SHP77 treated with DMSO at 0.1 percent for 48 hours (cell line): ENCODE measurements around the gene UPK3A.
"Not testable (repeated sequence)": the region's sequence is repeated elsewhere in the genome, so short reads cannot be mapped to it uniquely, and the experiment has no call there.

ENCODE experiments used
- DNase-seq: peaks from one replicate; lab custom pipeline; 2025; lab: John Stamatoyannopoulos, UW

Gene UPK3A

DNA sequence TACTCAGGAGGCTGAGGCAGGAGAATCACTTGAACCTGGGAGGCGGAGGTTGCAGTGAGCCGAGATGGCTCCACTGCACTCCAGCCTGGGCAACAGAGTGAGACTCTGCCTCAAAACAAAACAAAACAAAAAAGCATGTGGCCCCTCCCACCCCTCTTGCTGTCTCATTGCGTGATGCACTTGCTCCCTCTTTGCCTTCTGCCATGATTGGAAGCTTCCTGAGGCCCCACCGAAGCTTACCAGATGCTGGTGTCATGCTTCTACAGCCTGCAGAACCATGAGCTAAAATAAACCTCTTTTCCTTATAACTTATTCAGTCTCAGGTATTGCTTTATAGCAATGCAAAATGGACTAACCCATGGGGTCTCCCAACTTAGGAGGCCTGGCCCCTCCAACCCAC is 26.8 kb upstream of the UPK3A start:
- not testable (repeated sequence) for DNase-seq

DNA sequence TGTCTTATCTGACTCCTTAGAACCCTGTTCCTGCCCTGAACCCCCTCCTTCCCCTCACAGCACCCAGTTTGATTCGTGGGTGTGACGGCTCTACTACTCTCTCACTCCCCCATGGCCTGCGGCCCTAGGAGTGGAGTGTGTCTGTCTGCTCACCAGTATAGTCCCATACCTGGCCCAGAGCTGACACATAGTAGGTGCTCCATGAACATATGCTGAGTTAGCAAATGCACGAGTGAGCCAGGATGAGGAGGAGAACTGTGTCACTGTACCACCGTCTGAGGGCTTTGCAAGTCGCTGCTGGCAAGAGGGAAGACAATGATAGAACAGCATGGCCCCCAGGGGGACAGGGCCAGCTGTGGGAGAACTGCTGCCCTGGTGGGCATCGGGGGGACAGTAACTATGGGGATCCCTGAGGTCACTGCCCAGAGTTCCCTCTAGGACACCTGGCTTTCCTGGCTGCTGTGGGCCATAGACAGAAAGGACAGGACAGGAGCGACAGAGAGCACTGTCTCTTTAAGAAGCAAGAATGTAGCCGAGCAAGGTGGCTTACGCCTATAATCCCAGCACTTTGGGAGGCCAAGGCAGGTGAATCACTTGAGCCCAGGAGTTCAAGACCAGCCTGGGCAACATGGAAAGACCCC is 24.9 kb upstream of the UPK3A start:
- no peak for DNase-seq

DNA sequence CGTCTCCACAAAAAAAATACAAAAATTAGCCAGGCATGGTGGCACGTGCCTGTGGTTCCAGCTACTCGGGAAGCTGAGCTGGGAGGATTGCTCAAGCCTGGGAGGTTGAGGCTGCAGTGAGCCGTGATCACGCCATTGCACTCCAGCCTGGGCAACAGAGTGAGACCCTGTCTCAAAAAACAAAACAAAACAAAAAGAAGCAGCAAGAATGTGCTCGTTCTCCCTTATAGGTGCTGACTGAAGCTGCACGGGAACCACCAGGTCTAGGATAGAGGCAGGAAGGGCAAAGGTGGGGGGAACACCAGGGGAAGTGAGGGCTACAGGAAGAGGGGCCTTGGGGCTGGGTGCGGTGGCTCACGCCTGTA is 24.4 kb upstream of the UPK3A start:
- not testable (repeated sequence) for DNase-seq

DNA sequence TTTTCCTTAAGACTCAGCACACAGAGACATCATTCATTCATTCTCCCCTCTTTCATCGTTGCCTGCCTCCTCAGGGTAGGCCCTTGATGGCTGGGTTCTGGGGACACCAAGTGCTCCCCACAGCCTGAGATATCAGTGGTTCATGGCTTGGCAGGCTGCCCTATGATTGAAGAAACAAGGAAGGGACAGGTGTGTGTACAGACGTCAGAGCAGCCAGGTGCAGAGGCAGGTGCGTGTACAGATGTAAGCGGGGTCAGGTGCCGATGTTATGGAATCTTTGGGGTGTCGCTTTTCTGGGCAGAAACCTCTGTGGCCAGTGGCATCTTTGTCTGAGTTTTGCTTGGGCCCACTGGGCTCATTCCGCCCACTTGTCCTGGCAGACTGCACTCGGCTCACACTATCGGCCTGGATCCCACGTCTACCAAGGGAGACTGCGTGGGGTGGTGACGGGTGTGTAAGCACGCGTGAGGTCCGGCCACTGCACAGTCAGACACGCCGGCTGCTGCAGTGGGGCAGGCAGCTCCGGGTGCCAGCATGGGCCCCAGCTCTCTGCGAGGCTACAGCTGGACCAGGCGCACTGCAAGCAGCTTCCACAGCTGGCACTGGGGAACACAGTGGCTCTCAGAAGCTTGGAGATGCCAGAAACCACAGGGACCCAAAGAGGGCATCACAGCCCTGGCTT is 23.2 kb upstream of the UPK3A start:
- no peak for DNase-seq

DNA sequence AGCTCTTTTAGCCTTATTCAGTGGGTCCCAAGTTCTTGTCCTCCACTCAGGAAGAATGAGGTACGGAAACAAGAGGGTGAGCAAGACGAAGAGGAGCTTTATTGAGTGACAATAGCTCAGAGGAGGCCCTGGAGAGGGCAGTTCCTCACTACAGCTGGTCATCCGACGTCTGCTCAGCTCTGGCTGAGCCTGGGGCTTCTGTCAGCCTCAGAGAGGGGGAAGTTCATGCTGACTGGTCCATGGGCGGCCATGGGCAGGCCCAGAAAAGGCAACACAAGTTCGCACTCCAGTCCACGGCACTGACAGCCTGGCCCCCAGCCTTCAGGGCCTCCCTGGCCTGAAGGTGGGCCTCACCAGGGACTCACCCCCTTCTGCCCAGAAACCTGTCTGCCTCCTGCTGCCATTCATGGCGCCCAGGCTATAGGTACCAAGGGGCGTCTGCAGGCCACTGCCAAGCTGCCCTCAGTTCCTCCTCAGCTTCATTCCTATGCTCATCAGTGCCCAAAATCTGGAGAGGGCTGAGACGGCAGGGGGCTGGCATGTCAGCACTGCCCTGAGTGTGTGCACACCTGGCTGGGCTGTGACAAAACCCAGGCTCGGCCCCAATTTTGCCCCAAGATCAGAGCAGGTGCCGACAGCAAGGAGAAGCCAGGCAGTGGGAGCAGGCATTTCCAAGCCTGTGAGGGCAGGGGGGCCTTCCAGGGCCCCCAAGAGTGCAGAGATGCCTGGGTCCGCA is 22.4 kb upstream of the UPK3A start:
- DNase-seq: no peak

DNA sequence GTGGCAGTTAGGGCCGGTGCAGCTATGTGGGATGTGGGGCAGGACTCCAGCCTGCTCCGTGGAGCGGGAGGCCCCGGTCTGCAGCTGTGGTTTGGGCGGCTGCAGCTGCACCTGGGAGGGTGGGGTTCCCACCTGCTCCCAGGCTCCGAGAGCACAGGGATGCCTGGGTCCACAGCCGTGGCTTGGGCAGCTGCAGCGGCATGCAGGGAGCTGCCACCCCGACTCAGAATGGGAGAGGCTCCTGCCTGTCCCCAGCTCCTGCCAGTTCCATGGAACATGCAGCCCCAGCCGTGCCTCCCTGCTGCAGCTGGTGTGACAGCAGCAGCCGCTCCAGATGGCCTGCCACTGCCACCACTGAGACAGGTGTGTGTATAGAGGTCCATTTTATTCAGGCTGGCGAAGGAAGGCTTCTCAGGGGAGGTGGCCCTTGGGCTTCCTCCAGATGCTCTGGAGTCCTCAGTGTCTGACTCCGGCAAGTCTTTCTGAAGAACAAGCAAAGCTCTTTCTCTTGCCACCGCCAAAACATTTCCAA is 21.8 kb upstream of the UPK3A start:
- peak; percentile 37 for DNase-seq

DNA sequence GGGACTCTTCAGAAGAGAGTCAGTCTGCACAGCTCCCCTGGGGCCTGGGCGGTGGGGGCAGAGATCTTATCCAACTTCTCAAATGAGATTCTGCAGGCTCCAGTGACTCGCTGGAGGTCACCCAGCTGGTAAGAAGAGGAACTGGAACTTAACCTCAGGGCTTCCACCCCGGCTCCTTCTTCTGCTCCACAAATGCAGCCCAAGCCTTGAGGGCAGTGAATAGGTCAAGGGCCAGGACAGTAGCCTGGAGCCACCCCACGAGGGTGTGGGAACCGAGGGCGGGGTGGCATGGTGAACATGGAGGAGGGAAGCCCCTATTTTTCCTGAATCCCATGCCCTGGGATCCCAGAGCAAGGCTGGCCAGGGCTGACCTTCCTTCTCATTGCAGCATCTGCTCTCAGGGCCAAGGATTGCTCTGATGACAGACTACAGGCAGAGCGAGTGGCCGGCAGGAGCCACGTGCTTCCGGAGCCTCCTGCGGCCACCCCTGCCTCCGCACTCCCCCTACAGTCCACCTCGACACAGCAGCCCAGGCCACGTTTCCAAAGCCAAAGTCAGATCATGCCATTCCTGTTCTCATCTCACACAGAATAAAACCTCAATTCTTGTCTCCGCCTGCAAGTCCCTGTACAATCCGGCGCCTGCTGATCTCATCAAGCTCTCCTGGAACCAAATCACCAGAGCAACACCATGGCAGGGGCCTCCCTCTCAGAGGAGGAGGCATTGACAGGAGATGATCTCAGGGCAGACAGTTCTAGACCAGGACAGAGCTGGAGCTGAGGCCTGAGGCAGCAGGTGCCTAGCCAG is 21.1 kb upstream of the UPK3A start:
- peak; percentile 75 for DNase-seq

DNA sequence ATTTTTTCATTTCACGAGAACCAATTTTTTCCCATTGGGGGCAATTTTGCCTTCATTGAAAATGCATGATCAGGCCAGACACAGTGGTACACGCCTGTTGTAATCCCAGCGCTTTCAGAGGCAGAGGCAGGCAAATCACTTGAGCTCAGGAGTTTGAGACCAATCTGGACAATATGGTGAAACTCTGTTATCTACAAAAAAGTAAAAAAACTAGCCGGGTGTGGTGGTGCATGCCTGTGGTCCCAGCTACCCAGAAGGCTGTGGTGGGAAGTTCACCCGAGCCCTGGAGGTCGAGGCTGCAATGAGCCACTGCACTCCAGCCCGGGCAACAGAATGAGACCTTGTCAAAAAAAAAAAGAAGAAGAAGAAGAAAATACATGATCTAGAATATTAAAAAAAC is 19.2 kb upstream of the UPK3A start:
- no peak for DNase-seq

DNA sequence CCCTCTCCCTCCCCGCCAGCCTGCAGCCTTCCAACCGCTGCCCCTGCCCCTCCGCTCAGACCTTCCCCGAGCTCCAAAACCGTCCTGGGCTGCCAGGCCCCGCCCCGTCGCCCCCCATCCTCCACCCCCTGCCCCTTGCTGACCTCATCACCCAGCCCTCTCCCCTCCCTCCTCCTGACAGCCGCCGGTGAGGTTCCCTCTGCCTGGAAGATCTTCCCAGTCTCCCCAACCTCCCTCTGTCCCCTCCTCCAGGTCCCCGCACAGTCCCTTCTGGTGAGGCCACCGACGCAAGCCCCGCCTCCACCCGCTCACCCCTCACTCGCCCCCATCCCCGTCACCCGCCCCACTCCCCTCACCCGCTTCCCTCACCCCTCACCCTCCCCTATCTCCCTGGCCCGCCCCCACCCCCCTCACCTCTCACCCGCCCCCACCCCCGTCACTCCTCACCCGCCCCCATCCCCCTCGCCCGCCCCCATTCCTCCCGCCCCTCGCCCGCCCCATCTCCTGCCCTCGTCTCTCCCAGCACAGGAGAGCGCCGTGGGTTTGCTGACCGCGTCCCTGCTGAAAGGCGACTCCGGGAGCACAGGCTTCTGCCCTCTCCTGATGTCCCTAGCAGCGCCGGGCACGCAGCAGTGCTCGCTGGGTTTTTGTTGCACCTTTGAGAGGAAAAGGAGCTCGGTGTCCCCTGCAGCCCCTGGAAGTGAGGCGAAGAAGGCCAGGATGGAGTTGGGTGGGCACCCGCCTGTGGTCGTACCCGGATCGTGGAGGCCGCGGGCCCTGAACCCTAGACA is 16.4 kb upstream of the UPK3A start:
- DNase-seq: no peak

DNA sequence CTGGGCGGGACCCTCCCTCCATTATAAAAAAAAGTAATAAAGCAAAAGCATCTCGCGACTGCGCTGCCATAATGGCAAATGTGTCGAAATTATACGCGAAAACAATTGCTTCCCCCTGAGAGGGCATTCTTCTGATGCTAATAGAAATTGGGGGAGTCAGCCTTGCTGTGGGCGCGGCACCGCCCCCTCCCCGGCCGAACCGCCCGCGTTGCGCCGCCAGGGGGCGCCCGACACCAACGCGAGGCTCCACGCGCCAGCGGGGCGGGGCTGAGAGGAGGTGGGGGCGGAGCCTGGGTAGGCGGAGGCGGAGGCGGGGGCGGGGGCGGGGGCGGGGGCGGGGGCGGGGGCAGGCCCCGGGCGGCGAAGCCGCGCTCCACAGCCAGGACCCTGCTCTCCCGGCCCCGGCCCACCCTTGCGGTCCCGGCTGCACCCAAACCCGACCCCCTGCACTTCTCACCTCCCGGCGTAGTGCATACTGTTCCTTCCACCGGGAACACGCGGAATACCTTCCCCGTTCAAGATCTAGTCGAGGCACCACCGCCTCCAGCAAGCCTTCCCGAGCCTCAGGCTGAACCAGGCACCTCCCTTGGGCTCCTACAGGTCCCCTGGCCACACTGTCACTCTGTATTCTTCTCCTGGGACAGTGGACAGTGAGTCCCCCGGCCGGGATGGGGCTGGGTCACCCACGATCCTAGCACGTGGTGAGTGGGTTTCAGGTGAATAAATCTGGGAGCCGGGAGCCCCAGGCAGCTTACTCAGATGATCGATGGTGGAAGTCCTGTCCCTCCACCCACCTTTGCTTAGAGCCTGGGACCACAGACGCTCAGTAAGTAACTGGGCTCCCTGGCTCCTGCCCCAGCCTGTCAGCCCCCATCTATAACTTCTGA is 15.5 kb upstream of the UPK3A start:
- no peak for DNase-seq

DNA sequence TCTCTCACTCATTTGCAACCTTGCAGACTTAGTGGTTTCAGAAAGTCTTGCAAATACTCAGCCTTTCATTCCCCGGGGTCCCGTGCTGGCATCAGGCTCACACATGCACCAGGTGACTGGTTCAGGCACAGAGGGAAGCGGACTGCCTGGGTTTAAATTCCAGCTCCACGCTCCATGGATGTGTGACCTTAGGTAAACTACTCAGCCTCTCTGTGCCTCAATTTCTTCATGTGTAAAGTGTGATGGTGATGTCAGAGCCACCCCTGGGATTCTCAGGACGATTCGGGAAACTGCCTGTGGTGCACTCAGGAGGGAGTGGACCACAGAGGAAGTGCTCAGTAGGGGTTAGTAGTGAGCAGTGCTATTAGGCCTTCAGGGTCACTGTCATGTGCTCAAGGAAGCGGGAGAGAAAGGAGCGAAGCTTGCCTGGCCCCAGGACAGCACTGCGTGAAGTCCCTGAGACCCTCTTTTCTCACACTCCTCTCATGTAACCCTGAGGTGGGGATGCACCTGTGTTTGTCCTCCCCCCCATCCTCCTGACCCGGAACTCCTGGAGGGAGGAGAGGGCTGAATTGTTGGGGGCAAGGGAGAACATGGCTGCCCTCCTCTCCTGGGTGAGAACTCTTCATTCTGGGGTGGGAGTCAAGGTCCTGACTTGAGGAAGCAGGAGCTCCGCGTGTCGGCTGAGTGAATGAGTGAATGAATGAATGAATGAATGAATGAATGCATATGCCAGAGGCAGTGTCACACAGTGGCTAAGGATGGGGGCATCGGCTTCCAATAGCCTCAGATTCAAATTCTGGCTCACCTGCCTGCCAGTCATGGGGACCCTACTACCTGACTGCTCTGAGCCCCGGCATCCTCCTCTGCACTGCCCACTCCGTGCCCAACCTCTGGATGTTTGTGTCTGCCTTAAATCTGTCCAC is 14.4 kb upstream of the UPK3A start:
- DNase-seq: no peak

DNA sequence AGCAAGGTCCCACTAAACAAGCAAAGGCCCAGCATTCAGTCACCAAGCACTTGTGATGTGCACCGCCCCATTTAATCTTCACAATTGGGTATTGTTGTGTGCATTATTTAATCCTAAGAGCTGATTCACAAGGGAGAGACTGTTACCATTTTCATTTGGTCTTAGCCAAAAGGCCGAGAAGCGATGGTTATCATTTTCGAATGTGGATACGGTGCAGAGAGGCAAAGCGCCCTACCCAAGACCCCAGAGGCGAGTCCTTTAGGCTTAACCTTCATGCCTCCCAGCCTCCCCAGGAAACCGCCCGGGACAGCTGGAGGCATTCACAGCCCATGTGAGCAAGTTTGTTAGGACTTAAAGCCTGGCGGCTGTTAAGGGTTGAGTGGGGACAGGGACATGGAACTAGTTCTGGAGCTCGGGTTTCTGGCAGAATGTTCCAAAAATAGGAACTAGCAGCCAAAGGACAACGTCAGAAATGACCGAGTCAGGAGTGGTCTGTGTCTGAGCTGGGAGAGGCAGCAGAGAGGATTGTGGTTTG is 13.0 kb upstream of the UPK3A start:
- no peak for DNase-seq

DNA sequence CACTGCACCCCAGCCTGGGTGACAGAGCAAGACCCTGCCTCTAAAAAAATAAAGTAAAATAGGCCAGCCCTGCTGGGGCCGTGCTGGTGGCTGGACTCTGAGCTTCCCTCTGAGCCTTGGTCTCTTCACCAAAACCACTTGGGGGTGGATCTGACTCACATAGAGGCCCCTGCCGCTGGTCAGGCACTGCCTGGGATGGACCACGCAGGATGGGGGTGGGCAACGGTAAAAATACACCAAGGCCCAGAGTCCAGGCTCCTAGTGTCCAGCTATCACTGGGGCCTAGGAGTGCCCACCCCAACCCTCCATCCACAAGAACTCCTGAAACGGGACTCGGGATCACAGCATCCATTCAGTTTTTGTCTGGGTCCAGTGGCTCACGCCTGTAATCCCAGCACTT is 12.3 kb upstream of the UPK3A start:
- DNase-seq: no peak

DNA sequence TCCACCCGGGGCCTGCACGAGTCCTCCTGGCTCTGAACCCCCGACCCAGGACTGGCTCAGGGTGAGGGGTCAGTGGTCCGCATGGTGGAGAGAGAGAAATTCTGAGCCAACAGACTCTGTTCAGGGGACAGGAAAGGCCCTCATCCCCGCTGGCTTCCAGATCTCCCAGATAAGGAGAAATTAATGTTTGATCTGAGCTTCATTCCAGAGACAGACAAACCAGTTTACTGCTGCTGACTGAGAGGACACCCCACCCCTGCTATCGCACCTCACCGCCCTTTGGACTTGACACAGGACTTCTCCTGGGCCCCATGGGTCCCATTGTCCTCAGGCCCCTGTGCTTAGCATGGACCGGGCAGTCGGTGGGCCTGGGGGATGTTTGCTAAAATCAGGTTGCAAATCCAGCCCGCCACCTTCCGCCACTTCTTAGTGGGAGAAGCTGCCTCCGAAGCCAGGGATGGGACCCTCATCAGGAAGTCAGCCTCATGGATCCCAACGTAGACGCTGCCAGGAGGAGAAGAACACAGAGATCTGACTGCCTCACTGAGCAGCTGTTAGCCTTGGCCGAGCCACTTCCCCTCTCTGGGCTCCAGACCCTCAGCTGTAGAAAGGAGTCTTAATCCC is 11.2 kb upstream of the UPK3A start:
- DNase-seq: no peak

DNA sequence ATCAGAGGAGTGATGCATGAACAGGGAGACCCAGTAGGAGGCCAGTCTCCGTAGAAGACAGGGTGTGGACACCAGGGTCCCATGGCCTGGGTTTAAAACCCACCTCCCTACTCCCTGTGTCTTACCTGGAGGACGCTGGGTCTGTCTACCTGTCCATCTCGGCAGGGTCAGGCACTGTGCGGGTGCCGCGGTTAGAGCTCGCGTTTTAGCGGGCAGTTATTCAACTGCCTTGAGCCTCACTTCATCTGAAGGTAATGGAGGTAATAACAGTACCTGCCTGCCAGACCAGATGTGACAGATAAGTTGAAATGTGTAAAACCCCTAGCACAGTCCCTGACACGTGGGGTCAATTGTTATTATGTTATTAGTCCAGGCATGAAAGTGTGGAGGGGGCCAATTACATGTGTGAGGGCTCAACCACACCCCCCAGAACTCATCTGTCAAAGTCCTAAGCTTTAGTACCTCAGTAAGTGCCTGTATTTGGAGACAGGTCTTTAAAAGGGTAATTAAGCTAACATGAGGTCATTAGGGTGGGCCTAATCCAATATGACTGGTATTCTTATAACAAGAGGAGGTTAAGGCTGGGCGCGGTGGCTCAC is 8.1 kb upstream of the UPK3A start:
- no peak for DNase-seq

DNA sequence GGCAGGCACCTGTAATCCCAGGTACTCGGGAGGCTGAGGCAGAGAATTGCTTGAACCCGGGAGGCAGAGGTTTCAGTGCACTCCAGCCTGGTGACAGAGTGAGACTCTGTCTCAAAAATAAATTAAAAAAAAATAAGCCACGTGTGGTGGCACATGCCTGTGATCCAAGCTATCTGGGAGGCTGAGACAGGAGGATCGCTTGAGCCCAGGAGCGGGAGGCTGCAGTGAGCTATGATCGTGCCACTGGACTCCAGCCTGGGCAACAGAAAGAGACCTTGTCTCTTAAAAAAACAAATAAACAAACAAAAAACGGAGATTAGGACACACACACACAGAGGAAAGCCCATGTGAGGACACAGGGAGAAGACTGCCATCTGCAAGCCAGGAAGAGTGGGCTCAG is 7.0 kb upstream of the UPK3A start:
- DNase-seq: not testable (repeated sequence)

DNA sequence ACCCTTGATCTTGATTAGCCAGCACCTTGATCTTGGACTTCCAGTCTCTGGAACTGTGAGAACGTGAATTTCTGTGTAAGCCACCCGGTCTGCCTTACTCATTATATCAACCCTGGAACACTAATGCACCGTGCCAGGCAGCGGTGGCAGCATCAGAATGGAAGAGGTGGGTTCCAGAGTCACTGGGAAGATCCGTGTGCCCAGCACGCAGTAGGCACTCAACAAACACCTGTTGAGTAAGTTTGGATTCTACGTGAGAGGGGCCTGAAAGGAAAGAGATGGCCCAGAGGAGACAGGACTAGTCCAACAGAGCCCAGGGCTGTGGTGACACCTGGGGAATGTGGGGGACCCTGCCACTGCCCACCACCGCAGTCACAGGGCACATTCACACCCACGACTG is 6.6 kb upstream of the UPK3A start:
- no peak for DNase-seq

DNA sequence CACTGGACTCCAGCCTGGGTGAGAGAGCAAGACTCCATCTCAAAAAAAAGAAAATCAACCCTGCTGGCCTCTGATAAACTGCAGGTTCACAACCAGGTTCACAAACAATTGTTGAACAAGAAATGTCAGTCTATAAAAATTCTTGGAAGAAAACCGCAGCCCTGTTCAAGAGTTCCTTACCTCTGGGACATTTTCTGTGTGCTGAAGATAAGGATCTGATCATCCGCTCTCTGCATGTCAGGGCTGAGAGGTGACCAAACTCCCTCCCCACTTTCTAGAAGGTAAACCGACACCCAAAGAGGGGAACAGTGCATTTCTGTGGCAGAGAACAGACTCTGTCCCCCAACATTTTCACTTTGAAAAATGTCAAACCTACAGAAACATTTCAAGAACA is 4.2 kb upstream of the UPK3A start:
- no peak for DNase-seq
